IPS-18c (cell line): Measurements from ENCODE around the gene PHF14.
"Not testable (repeated sequence)": the region's sequence is repeated elsewhere in the genome, so short reads cannot be mapped to it uniquely, and the experiment has no call there.

Experiments used
- H3K4me3 ChIP-seq: 2 replicates; pipeline ENCODE4 v1.7.0; 2013; ENCODE audit warnings: low read depth, mild to moderate bottlenecking, low read length, moderate library complexity; ENCODE audit not compliant: insufficient read depth
- H3K9me3 ChIP-seq: one replicate; pipeline ENCODE4 v1.6.1; 2013; ENCODE audit warnings: mild to moderate bottlenecking, low read length, moderate library complexity; ENCODE audit not compliant: control insufficient read depth, insufficient read depth

PHF14 gene, protein sequence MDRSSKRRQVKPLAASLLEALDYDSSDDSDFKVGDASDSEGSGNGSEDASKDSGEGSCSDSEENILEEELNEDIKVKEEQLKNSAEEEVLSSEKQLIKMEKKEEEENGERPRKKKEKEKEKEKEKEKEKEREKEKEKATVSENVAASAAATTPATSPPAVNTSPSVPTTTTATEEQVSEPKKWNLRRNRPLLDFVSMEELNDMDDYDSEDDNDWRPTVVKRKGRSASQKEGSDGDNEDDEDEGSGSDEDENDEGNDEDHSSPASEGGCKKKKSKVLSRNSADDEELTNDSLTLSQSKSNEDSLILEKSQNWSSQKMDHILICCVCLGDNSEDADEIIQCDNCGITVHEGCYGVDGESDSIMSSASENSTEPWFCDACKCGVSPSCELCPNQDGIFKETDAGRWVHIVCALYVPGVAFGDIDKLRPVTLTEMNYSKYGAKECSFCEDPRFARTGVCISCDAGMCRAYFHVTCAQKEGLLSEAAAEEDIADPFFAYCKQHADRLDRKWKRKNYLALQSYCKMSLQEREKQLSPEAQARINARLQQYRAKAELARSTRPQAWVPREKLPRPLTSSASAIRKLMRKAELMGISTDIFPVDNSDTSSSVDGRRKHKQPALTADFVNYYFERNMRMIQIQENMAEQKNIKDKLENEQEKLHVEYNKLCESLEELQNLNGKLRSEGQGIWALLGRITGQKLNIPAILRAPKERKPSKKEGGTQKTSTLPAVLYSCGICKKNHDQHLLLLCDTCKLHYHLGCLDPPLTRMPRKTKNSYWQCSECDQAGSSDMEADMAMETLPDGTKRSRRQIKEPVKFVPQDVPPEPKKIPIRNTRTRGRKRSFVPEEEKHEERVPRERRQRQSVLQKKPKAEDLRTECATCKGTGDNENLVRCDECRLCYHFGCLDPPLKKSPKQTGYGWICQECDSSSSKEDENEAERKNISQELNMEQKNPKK

DNA sequence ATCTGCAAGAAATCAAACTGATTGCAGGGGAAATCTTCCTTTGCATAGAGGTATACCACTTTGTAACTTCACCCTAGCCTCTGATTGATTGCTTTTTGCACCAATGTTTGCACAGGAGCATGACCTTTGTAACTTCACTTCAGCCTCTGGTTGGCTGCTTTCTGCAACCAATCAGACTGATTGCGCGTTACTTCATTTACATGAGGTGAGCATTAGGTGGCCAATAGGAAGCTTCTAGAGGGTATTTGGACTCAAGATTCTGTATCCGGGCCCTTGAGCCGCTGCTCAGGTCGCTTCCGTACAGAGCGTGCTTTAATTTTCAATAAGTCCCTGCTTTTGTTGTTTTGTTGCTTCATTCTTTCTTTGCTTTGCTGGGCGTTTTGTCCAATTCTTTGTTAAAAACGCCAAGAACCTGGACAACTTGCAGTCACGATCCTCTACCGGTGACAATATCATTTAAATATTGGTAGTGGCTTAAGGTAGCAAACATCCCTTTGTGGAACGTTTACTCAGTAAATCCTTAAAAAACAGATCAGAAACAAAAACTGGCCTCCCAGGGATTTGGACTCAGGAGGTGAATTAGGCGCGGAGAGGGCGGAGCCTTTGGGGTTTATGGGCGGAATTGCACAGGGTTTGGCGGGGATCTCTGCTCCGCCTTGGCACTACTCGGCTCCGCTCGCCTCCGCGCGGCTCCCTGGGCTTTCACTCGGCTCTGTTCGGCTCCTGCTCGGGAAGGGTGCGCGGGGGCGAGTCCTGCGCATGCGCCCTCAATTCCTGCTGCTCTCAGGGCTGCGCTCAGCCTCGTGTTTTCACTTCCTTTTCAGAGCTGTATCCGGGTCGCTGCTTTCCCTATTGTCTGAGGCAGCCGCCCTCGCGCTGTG is at the start of gene PHF14:
PHF14 (plus strand) TSS at position 812 of the 881 bp plus-strand sequence. CDS start 452 bp downstream, outside the sequence.
- Histone ChIP-seq H3K9me3 (no peaks in the 10 kb centered on the region), H3K4me3 (peak within 1 kb of the TSS; percentile 86)

DNA sequence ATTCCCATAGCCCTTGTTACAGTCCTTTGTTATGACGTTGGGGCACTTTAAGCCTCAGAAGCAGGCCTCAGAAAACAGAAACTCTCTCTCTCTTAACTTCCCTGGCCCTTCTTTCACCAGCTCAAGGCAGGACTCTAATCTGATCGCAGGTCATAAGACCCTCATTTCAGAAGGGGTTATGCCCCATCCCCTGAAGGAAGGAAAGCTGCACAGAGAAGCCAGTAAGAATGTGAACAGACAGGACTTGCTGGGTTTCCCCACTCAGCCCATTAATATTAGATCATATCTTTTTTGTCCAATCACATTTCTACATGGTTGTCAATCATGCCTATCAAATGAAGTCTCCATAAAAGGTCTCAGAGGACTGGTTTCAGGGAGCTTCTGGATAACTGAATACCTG is 49.3 kb upstream of the PHF14 start:
- Histone ChIP-seq H3K9me3 (no peaks in the 10 kb centered on the region), H3K4me3 (no peak overlapping the region)

DNA sequence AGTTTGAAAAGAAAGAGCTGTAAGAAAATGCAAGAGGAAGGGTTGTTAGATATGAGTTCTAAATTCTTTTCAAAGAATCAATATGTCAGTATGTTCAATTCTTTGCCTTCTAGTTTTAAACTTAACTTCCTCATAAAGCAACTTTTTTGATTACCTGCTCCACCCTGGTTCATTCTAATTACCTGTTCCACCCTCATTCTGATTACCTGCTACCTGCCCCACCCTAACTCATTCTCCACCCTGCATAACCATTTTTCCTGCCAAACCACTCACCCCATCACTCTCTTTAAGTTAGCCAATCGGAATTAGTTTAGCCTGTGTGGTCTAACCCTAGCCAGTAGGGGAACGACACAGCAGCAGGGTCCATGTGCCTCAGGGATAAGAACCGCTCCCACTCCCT is 45.5 kb upstream of the PHF14 start:
- not testable (repeated sequence) for H3K4me3 ChIP-seq, H3K9me3 ChIP-seq

DNA sequence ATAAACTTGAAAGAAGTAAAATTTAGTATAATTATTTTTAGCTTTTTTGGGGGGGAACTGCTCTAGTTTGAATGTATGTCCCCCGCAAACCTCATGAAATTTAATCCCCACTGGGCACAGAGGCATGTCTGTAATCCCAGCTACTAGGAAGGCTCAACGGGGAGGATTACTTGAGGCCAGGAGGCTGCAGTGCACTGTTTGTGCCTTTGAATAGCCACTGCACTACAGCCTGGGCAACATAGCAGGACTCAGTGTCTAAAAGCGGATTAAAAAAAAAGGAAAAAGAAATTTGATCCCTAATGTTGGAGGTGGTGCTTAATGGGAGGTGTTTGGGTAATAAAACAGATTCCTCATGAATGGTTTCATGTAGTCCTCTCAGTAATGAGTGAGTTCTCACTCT is 43.1 kb upstream of the PHF14 start:
- no peaks in the 10 kb centered on the region for H3K9me3 ChIP-seq
- no peak overlapping the region for H3K4me3 ChIP-seq

DNA sequence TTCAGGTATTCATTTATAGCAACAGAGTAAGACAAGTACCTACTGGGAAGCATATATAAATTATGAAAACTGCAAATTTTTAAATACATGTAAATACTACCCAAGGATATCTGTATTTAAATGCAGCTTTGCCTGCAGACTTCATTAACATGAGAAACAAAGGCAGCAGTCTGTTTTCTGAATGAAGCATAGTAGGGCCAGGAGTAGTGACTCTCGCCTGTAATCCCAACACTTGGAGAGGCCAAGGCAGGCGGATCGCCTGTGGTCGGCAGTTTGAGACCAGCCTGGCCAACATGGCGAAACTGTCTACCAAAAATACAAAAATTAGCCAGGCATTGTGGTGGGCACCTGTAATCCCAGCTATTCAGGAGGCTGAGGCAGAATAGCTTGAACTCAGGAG is 42.5 kb upstream of the PHF14 start:
- Histone ChIP-seq H3K9me3 (no peaks in the 10 kb centered on the region), H3K4me3 (no peak overlapping the region)

DNA sequence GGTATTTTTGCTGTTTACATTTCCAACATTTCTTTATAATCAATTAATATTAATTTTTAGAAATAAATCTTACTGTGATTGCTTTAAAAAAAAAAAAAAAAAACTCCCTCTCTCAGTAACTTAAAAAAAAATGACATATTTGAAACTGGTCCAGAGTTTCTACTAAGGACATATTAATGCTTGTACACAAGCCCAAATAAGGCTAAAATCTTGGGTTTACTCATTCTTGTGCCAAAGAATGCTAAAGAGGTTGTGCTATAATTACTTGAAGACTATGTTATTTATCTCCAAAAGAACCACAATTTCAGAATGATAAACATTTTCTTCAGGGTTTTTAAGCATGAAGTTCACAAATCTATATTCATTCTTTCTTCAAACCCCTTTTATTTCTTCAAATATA is 39.4 kb upstream of the PHF14 start:
- H3K4me3 ChIP-seq, result no peak overlapping the region
- H3K9me3 ChIP-seq, result no peaks in the 10 kb centered on the region

DNA sequence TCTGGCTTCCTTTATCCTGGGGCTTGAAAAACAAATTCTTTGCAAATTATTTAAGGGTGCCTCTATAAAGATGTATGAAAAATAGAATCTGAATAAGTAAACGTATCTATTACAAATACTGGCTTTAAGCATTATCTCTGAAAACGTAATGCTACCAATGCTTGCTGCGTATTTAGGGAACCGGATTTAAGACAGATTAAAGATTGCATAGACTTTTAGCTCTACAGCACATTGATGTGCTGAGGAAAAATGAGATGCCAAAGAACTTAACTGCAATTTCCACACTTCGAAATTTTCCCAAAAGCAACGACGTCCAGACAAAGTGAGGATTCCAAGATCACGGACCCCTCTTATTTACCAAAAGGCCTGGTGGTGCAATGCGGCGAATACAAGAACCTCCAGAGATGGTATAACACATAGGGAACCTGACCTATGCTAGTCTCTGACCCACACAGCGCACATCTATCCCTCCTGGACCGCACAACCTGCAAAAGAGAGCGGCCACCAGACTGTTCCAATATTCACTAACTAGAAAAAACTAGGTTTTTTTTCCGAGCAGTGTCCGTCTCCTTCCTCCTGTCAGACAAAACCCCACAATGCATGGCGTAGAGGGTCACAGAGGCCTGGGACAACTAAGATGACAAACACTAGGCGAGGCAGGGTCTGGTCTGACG is 34.3 kb upstream of the PHF14 start:
- H3K9me3 ChIP-seq, result no peaks in the 10 kb centered on the region
- H3K4me3 ChIP-seq, result peak overlapping the region; percentile 100

DNA sequence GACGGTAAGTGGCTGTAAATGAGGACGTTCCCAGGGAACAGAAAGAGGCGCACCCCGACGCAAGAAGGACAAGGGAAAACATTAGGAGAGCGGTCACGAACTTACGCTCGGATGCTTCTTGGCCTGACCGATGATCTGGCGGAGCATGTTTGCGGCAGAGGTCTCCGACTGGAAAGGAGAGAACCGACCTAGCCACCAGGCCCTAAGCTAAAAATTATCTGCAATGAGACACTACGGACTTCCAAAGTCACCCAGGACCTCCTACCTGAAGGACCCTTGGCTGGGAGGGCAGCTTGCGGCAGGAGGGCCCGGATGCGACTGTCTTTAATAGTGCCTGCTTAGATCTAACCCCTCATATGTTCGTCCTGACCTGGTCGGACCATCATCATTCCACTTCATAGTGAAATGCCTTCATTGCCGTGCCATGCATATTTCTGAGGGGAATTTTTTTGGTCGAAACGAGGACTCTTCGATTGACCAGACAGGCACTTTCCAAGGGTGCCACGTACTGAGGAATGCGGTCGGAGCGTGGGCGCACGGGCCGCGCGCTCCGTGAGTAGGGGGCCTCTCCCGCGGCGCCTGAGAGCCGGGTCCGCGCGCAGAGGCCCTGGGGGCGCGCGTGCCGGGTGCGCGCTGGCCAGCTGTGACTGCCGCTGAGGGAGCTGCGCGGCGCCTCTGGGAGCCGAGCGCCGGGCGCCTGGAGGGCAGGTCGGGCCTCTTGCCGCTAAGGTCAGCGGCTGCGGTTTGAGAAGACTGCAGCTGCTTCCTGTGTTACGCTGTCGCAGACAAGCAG is 33.6 kb upstream of the PHF14 start:
- H3K9me3 ChIP-seq, result no peaks in the 10 kb centered on the region

DNA sequence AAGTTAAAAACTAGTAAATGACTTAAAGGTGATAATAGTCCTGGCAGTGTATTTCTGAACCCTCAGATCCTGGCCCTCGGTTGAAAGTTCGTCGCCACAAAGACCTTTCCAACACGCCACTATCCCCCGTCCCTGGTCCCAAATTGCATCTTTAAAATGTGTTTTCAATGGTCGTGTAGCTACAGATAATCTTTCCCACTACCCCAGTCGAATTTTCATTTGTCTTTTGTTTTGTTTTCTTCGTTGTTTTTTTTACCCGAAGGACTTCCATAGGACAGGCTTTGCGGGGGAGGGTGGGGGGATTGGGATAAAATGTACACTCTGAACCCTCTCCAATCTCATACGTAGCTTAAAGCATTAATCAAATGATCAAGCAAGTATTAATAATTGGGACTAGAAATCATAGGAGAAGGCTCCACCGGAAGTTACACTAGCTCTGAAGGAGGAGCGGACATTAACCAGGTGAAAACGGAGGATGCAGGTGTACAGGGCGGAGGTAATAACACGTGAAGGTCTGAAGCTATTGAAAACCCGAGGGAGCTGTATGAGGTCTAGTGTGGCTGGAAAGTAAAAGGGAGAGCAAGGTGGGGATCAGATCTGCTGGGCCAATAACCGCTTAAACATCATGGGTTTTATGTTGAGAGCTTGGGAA is 32.8 kb upstream of the PHF14 start:
- H3K4me3 ChIP-seq, result peak overlapping the region; percentile 100
- H3K9me3 ChIP-seq, result no peaks in the 10 kb centered on the region

More for the DNA sequence above, 33.6 kb upstream of the PHF14 start:
- peak overlapping the region; percentile 100 for H3K4me3 ChIP-seq

DNA sequence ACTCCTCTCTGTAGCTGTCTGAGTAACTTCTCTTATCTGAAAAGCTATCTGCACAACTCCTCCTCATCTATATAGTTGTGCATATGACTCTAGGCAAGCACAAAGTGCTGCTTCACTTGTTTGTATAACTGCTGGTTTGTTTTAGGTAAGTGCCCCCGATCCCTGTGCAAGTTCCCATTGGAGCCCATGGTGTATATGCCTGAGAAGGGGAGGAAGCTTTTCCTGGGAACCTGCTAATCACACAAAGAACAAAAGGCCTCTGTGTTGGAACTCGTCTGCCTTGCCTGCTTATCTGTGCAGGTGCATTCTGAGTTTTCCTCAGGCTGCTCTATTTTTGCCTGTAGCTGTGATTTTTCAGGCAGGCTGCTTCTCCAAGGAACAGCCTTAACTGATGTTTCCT is 23.2 kb upstream of the PHF14 start:
- Histone ChIP-seq H3K4me3 (no peak overlapping the region), H3K9me3 (peaks cover 4% of the 10 kb centered on the region)

DNA sequence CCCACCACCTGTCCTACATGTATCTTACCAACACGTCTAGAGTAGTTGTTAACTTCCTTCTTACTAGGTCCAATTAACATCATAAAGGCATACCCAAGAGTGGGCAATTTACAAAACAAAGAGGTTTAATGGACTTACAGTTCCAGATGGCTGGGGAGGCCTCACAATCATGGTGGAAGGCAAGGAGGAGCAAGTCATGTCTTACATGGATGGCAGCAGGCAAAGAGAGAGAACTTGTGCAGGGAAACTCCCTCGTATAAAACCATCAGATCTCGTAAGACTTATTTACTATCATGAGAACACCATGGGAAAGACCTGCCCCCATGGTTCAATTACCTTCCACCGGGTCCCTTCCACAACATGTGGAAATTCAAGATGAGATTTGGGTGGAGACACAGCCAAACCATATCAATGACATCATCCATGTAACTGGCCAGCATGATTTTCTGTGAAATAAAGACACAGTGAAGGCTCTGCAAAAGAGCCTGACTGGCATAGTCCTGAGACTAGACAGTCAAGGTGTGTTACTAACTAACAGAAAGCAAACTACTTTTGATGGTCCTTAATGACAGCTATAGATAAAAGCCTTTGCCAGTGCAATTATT is 22.6 kb upstream of the PHF14 start:
- H3K9me3 ChIP-seq, H3K4me3 ChIP-seq: not testable (repeated sequence)

DNA sequence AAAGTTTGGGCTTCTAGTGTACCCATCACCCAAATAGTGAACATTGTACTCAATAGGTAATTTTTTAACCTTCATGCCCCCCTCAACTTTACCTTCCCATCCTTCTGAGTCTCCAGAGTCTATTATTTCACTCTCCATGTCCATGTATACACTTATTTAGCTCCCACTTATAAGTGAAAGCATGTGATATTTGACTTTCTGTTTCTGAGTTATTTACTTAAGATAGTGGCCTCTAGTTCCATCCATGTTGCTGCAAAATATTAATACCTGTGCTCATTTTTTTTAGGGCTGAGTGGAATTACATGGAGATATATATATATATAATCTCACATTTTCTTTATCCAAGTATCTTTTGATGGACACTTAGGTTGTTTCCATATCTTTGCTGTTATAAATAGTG is 21.1 kb upstream of the PHF14 start:
- no peak overlapping the region for H3K4me3 ChIP-seq
- peaks cover 4% of the 10 kb centered on the region for H3K9me3 ChIP-seq

DNA sequence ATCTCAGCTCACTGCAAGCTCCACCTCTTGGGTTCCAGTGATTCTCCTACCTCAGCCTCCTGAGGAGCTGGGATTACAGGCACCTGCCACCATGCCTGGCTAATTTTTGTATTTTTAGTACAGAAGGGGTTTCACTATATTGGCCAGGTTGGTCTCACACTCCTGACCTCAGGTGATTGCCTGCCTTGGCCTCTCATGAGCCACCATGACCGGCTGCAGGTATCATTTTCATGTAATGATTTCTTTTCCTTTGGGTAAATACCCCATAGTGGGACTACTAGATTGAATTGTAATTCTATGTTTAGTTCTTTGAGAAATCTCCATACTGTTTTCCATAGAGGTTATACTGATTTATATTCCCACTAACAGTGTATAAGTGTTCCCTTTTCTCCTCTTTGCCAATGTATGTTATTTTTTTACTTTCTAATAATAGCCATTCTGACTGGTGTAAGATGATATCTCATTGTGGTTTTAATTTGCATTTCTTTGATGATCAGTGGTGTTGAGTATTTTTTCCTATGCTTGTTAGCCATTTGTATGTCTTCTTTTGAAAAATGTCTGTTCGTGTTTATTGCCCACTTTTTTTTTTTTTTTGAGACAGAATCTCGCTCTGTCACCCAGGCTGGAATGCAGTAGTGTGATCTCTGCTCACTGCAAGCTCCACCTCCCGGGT is 20.5 kb upstream of the PHF14 start:
- H3K9me3 ChIP-seq, H3K4me3 ChIP-seq: not testable (repeated sequence)

DNA sequence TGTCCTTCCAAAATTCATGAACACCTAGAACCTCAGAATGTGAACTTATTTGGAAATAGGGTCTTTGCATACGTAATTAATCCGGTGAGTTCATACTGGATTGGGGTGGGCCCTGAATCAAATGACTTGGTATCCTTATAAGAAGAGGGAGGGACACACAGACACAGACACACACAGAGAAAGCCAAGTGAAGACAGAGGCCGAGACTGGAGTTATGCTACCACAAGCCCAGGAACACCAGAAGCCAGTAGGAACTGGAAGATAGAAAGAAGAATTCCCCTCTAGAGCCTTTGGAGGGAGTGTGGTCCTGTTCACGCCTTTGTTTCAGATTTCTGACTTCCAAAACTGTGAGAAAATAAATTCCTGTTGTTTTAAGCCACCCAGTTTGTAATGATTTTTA is 17.1 kb upstream of the PHF14 start:
- H3K4me3 ChIP-seq, result no peak overlapping the region
- H3K9me3 ChIP-seq, result no peaks in the 10 kb centered on the region

DNA sequence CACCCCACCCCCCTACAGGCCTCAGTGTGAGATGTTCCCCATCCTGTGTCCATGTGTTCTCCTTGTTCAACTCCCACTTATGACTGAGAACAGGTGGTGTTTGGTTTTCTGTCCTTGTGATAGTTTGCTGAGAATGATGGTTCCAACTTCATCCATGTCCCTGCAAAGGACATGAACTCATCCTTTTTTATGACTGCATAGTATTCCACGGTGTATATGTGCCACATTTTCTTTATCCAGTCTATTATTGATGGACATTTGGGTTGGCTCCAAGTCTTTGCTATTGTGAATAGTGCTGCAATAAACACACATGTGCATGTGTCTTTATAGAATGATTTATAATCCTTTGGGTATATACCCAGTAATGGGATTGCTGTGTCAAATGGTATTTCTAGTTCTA is 13.4 kb upstream of the PHF14 start:
- H3K9me3 ChIP-seq, H3K4me3 ChIP-seq: not testable (repeated sequence)
